ENCODE data around the gene HMBS.

DNA sequence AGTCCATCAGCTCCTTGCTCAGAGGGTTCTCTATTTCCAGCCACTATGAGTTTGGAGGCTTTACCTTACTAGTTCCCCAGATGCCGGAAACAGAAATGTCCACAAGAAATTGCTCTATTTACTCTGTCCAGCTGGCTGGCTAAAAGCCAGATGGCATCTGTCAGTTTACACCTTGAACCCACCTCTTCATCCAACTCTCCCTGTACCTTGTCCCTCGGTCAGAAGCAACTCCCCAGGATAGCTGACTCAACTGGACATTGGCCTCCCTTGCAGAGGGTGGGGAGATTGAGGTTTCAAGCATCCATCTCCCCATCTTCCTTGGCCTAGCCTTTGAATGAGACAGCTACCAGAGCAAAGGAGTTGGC lies 24.2 kb downstream of the HMBS start:
- no peak for TF ChIP-seq CTCF (IDR thresholded peaks at IDR 0.05; ENCODE audit: insufficient read depth, low read length, poor library complexity, severe bottlenecking)
- no peak for TF ChIP-seq EZH2phosphoT487 (conservative IDR thresholded peaks at IDR 0.05; ENCODE audit: low read length)
